ENCODE results near the gene ERC1.
"Not testable (repeated sequence)": the region's sequence is repeated elsewhere in the genome, so short reads cannot be mapped to it uniquely, and the experiment has no call there.

The ERC1 gene

DNA sequence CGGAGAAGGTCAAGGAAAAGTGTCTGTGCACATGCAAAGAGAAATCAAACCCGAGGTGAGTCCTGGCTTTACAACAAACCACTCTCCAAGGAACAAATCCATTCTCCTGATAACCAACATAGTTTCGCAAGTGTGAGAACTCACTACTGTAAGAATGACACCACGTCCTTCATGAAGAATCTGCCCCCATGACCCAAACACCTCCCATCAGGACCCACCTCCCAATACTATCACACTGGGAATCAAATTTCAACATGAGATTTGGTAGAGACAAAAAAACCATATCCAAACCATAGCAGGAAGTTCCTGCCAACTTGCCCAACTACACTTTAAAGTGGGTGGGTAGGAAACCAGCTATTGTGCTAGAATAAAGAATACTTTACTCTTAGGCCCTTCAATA is 2.4 kb upstream of the ERC1 start:
- DNase-seq: no peak

DNA sequence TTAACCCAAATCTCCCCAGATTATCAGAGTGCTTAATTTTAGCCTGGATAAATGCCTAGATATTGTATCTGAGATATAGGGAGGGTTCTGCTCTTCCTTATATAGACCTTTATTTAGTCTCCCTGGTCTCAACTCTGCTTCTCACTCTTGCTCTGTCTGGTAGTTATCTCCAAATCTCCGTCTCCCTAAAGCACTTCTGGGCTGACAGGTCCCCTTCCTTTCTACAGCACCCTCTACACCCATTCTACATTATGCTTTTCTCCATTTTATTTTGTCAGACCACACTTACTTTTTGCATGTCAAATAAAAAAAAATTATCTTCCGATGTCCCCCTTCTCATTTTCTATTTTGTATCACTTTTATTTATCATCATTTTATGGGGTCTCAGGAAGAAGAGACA is 2.0 kb upstream of the ERC1 start:
- DNase-seq: no peak

DNA sequence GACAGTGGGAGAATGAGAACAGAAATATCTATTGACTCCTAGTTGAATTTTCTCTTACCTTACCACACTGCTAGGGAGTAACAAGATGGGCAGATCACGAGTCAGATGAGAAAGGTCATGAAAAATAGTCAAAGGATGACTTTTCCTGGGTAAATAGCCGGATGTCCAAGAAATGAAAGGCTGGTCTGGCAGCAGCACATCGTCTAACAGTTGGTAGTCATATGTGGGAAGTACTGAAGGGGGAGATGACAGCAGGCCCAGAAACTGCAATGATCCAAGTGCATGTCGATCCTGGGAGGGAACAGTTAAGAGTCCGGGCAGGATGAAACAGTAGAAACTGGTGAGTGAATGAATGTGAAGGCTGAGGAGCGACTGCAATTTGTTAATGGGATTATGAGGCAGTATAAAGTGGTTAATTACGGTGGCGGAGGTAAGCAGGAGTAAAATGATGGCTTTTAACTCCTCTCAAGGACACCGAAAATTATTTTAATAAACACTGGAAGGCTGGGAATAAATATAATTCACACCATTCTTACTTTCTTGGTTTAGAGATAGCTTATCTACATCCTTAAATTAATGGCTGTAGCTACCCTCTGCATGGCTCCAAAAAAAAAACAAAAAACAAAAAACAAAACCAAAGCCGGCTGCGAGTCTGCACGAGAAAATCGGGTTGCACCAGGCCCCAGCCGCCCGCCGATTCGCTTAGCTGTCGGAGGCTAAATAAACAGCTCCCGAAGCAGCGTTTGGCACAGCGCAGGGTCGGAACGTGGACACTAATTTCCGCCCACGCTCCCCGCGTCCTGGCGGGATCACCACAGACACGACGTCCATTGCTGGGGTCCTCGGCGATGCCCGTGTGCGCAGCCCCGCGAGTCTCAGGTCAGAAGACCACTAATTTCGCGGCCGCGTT is 1.0 kb upstream of the ERC1 start:
- peak; percentile 50 for DNase-seq

DNA sequence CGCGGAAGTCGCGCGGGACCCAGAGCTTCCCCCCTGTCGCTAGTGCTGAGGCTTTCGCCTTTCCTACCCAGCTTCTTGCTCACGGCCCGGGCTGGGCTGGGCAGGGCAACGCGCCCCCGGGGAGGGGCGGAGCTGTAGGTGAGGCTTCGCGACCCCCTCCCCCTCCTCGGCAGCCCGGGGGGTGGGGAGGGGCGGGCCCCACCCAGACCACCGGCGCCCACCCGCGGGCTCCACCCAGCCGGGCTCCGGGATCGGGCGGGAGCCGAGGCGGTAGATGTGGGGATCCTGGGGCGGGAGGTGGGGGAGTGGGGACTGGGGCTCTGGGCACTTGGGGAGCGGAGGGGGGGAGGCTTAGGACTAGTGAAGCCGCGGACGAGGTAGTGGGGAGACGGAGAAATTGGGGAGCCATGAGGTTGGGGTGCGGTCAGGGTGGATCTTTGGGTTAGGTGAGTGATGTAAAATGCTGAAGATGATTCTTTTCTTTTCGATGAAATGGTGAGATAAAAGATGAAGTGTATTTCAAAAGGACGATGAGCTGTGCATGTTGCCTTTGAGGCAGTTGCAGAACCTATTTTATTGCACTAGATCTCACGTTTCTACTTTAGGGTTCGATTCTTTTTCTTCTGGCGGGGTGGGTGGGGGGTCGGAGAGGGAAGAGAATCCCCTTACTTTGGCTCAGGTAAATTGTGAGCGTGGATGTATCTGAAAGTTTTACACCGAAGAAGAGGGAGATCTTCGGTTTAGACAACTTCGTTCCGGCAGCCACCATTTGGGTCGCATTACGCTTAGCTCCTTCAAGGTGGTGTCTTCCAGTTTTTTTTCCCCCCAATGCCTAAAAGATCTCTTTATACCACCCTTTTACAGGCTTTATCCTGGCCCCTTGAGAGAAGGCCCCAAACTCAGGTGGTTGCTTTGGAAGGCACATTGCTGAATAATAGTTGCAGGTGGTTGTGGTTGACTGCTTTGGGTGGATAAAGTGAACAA is 619 bp downstream of the ERC1 start:
- DNase-seq: peak; percentile 32

DNA sequence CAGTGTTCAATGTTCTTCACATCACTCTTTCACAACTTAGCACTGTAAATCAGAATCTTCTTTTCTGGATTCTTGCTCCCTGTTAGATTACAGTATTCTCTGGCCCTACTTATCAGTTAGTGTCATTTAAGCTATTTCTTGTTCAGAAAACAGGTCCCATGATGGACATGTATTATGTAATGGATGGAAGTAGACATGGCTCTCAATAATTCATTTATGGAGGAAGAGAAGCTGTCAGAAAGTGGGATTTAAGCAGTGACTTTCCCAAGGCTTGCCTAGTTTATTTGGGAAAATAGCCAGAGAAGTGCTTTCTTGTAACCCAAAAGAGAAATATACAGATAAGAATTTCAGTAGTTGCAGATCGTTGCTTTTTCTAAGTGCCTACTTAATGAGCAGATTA is 1.6 kb downstream of the ERC1 start:
- no peak for DNase-seq

DNA sequence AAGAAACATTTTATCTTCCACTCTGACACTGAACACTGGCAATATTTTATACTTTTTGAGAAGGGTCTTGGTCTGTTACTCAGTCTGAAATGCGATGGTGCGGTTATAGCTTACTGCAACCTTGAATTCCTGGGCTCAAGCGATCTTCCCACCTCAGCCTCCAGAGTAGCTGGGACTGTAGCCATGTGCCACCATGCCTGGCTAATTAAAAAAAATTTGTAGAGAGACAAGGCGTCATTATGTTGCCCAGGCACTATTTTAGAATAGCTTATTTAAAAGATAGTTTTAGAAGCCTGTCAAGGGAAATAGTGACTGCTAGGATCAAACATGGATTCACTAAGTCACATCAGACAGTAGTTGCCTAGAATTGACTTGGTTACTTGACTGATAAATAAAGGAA is 5.9 kb downstream of the ERC1 start:
- DNase-seq: no peak

DNA sequence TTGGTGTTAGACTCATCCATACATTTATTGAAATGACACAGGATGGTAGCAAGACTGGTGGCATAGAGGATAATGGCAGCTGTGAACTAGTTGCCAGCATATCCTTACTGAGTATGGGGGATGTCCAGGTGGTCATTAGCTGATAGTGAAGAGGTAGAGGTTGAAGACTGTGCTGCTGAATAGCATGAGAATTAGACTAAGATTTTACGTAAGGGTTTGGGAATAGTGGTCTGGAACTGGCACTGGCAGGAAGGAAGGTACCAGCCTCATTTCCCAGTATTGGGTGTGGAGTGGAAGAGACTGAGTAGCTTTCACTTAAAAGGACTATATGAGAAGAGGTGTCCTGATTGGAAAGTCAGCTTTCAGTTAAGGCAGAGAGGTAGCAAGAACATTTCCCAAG is 6.5 kb downstream of the ERC1 start:
- no peak for DNase-seq

DNA sequence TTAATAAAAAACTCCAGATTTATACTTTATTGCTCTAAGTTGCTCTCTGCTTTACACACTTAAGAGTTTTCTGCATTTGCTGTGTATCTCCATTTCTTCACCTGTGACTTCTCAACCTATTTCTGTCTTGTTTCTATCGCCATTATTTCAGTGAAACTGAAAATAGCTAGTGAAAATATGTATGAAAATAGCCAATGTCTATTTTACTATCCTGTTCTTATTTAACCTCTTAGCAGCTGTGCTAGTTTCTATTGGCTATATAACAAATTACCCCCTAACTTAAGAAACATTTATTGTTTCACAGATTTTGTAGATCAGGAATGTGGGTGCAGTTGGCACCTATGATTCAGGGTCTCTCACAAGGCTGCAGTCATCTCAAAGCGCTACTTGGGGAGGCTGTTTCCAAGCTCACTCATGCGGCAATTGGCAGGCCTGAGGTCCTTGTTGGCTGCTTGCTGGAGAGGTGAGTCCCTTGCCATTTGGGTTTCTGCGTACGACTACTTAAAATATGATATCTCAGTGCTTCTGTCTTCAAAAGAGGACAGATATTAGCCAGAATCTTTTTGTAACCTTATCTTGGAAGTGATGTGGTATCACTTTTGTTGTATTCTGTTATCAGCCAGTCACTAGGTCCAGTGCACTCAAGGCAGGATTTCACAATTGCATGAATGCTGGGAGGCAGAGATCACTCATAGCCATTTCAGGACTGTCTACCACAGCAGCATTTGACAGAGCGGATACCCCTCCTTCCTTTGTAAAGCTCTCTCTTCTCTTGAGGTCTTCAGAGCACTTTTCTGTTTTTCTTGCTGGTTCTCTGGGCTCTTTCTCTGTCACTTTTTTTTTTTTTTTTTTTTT is 7.2 kb downstream of the ERC1 start:
- DNase-seq: no peak

DNA sequence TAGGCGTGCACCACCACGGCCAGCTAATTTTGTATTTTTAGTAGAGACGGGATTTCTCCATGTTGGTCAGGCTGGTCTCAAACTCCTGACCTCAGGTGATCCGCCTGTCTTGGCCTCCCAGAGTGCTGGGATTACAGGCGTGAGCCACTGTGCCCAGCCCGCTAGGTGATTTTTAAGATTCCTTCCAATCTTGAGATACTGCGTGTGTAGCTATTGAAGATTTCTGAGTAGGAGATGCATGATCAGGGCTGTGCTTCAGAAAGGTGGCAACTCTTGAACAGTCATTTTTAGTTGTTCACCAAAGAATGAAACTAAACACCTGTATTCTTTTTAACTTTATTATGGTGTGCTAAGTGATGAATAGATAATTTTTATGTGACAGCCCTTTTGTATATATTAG is 8.7 kb downstream of the ERC1 start:
- DNase-seq: not testable (repeated sequence)

DNA sequence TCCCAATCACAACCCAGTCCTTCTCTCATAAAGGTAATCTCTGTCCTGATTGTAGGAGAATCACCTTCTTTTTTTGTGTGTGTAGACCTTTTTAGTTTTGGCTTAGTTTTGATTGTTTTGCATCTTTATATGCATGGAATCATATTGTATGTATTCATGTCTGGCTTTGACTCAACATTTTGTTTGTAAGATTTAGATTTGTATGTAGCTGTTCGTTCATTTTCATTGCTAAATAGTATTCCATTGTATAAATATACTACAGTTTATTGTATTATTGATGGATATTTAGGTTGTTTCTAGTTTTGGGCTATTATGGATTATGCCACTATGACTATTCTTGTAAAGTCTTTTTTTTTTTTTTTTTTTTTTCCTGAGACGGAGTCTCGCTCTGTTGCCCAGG is 10.5 kb downstream of the ERC1 start:
- no peak for DNase-seq

DNA sequence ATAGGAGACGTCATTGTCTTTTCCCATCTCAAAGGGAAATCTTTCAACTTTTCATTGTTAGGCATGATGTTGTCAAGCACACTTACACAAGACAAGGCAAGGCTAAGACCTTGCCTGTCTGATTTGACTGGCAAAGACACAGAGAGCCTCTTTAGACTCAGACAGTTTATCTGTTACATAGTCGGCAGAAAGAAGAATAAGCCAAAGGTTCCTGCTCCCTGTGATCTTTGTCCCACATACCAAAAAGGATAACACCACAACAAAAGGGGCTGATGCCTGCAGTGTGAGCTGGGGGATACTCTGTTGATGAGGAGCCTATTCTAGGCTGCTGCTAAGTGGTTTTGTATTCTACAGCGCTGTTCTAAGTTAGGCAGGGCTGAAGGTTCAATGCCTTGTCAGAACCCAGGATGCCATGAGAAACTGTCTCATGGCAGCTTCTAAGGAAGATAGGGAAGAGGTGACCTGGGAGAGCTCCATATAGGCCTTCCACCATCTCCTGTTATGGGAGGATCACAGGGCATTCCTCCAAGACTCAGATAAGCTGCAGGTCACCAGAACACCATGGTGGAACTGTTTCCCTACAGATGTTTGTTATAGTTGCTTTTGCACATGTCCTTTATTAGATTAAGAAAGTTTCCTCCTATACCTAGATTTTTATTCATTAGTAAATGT is 12.7 kb downstream of the ERC1 start:
- no peak for DNase-seq

DNA sequence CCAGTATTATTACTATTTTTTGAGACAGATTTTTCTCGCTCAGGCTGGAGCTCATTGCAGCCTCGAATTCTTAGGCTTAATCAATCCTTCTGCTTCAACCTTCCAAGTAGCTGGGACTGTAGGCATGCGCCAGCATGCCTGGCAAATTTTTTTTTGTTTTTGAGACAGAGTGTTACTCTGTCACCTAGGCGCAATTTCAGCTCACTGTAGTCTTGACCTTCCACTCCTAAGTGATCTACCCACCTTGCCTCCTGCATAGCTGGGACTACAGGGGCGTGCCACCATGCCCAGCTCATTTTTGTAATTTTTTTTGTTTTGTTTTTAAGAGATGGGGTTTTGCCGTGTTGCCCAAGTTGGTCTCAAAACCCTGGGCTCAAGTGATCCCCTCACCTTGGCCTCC is 15.2 kb downstream of the ERC1 start:
- DNase-seq: no peak

DNA sequence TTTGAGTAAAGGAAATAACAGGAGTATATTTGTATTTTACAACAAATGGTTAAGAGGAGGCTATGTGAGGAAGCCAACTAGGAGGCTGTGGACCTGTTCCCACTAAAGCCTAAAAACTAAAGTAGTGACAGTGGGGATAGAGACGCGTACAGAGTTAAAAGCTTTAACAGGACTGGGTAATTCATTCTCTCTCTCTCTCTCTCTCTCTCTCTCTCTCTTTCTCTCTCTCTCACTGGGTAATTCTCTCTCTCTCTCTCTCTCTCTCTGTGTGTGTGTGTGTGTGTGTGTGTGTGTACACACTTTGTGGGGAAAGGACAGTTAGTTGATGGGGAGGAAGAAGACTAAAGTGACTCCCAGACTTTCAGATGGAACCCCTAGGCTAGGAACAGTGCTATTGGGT is 16.3 kb downstream of the ERC1 start:
- no peak for DNase-seq

DNA sequence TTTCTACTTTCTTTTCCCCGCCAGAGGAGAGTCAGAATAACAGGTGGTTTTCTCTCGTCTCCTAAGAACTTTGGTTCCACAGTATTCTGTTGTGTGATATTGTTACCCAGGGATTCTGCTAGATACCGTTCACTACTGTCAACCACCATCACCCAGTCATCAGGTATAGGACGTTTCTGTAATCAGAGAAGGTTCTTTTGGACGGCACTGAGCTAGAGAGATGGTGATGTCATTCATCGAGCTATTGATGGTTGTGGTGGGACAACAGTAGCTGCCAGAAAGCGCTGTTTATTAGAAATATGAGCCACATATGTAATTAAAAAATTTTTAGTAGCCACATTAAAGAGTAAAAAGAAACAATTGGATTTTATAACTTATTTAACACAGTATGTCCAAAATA is 17.0 kb downstream of the ERC1 start:
- no peak for DNase-seq

DNA sequence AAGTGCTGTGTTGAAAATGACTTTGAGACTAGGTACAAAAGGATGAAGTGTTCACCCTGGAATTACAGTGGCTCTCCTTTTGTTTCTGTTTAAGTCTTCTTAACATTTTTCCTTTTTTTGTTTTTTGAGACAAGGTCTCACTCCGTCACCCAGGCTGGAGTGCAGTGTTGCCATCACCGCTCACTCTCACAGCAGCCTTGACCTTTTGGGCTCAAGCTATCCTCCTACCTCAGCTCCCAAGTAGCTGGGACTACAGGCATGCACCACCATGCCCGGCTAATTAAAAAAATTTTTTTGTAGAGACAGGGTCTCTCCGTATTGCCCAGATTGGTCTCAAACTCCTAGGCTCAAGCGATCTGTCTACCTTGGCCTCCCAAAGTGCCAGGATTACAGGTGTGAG is 20.1 kb downstream of the ERC1 start:
- DNase-seq: no peak

DNA sequence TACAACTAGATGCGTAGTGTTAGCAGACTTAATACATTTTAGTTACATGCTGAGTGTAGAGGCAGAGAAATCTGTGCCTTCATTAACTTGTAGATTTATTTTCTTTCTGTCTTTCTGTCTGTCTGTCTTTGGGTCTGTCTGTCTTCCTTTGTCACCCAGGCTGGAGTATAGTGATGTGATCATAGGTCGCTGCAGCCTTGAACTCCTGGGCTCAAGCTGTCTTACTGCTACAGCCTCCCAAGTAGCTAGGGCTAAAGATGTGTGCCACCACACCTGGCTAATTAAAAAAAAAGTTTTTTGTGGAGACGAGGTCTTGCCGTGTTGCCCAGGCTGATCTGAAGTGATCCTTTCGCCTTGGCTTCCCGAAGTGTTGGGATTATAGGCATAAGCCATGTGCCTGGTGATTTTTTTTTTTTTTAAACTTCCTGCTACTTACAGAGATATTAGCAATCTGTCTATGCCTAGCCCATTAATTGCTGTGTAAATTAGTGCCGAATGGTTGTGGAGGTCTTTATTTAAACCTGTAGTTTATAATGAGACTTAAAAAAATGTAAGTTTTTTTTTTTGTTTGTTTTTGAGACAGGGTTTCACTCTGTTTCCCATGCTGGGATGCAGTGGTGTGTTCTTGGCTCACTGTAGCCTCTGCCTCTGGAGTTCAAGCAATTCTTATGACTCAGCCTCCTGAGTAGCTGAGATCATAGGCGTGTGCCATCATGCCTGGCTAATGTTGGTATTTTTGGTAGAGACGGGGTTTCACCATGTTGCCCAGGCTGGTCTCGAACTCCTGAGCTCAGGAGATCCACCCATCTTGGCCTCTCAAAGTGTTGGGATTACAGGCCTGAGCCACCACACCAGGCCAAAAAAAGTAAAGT is 22.8 kb downstream of the ERC1 start:
- DNase-seq: no peak

DNA sequence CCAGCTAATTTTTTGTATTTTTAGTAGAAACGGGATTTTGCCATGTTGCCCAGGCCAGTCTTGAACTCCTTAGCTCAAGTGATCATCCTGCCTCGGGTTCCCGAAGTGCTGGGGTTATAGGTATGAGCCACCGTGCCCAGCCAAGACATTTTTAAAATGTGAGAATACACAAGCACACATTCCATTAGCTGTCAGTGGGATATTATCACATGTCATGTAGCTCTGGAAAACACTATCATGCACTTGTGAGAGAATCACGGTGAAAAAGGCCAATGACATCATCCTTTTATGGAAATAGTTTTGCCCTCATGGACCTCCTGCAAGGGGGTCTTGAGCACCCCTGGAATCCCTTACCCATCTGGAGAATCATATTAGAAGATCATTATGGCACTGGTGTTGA is 28.3 kb downstream of the ERC1 start:
- no peak for DNase-seq

DNA sequence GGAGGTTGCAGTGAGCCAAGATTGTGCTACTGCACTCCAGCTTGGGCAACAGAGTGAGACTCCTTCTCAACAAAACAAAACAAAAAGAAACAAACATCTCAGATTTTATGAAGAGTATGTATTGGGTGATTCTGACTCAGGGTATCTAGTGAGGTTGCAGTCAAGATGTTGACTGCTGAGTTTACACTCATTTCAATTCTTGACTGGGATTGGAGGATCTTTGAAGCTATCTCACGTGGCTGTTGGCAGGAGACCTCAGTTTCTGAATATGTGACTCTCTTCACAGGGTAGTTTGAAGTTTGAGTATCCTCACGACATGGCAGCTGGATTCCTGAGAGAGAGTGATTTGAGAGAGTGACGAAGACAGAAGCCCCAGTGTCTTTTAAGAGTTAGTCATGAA is 29.4 kb downstream of the ERC1 start:
- no peak for DNase-seq

DNA sequence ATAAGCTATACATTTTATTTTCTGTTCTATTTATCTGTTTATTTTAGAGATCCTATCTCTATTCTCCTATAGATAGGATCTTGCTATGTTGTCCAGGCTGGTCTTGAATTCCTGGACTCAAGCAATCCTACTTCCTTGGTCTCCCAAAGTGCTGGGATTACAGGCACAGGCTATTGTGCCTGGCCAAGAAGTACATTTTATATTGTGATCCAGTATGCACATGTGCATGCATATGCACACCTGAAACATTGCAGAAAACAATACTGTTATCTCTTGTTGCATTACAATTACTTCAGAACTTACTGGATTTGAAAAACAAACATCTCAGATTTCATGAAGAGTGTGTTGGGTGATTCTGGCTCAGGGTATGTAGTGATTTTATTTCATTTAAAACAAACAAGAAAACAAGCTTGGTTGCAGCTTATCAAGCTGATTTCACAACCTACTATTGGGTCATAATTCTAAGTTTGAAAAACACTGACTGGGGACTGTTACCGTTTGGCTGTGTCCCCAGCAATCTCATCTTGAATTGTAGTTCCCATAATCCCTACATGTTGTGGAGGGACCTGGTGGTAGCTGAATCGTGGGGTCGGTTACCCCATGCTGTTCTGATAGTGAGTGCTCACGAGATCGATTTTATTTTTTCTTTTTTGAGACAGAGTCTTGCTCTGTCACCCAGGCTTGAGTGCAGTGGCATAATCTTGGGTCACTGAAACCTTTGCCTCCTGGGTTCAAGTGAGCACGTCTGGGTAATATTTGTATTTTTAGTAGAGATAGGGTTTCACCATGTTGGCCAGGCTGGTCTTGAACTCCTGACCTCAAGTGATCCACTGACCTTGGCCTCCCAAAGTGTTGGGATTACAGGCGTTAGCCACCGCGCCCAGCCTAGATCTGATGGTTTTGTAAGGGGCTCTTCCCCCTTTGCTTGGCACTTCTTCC is 31.3 kb downstream of the ERC1 start:
- no peak for DNase-seq

DNA sequence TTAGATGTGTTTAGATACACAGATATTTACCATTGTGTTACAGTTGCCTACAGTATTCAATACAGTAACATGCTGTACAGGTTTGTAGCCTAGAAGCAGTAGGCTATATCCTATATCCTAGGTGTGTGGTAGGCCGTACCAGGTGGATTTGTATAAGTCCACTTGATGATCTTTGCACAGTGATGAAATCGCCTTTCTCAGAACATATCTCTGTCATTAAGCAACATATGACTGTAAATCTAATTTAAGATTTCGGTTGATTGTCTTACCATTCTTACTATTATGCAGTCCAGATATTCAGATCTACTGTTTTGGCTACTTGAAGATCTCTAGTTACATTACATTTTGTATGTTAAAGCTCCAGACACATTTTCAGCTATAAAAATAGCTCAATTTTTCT is 39.8 kb downstream of the ERC1 start:
- no peak for DNase-seq
